Testis (tissue), 2 donors: ENCODE results near the gene TCF12.

Experiments
- POLR2A ChIP-seq: fragments of 450-650 bp; IDR thresholded peaks from one replicate; pipeline ENCODE4 v1.6.1; 2017; ENCODE audit warnings: antibody characterized with exemption, mild to moderate bottlenecking, moderate library complexity
- TF ChIP-seq, protein P1 (sequence below), 3 experiments: fragments of 450-650 bp in 2 of 3; fragments of 200-600 bp in 1 of 3; sonication (generic) in 1 of 3; IDR thresholded peaks; one replicate each; pipeline ENCODE4 v1.5.1; 2016 to 2019; ENCODE audit warnings: antibody characterized with exemption in 3 of 3, mild to moderate bottlenecking in 2 of 3, moderate library complexity in 1 of 3

DNA sequence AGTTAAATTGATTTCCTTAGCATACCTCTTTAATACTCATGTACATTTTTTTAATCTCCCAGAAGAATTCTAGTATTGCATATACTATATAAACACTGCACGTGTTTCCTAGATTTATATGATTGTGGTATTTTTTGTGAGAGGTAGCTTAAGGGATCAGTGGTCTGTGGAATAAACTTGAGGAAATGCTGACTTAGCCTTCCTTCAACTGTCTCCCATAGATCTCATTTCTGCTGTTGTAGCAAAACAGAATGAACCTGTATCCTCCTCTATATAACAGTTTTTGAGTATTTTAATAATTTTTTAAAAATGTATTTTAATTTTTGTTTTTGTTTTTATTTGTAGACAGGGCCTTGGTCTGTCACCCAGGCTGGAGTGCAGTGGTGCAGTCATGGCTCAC lies 86.8 kb downstream of the TCF12 start:
- TF ChIP-seq, protein P1, sequence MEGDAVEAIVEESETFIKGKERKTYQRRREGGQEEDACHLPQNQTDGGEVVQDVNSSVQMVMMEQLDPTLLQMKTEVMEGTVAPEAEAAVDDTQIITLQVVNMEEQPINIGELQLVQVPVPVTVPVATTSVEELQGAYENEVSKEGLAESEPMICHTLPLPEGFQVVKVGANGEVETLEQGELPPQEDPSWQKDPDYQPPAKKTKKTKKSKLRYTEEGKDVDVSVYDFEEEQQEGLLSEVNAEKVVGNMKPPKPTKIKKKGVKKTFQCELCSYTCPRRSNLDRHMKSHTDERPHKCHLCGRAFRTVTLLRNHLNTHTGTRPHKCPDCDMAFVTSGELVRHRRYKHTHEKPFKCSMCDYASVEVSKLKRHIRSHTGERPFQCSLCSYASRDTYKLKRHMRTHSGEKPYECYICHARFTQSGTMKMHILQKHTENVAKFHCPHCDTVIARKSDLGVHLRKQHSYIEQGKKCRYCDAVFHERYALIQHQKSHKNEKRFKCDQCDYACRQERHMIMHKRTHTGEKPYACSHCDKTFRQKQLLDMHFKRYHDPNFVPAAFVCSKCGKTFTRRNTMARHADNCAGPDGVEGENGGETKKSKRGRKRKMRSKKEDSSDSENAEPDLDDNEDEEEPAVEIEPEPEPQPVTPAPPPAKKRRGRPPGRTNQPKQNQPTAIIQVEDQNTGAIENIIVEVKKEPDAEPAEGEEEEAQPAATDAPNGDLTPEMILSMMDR (IDR thresholded peaks at IDR 0.05) = no peak
- TF ChIP-seq POLR2A = no peak
